Mammary epithelial cell (primary cell): Measurements from ENCODE around the gene KCNG4.

Source experiments
- CTCF ChIP-seq, 2 donors: IDR thresholded peaks in 1 of 2; conservative IDR thresholded peaks in 1 of 2; 2 replicates each; pipeline ENCODE4 v1.5.1; 2011 to 2012; ENCODE audit warnings: inconsistent platforms in 2 of 2, low read length in 2 of 2, mild to moderate bottlenecking in 2 of 2, control low read depth in 1 of 2, low read depth in 1 of 2; ENCODE audit not compliant: insufficient read depth in 1 of 2; ENCODE audit errors: extremely low read depth in 1 of 2
- EZH2 ChIP-seq: IDR thresholded peaks from 2 replicates; pipeline ENCODE4 v1.6.1; 2012; ENCODE audit warnings: low read length, inconsistent platforms, borderline replicate concordance

- TF ChIP-seq CTCF (conservative IDR thresholded peaks at IDR 0.05 in 1 of 2, IDR thresholded peaks at IDR 0.05 in 1 of 2; ENCODE audit: extremely low read depth in 1 of 2, insufficient read depth in 1 of 2, low read depth in 1 of 2, low read length in 2 of 2) (no peak), EZH2 (no peak)
Observed at GRCh38 chr16:84286578-84287240, 46.9 kb upstream of the KCNG4 start.
